Sigmoid colon (tissue), 7 donors: ENCODE data around the gene SBF2. TPM values are rescaled to one million over a fixed set of nuclear protein-coding genes. Genes with fewer than 3 reads are reported as not detected.
A peak's percentile ranks its signal among the peaks of the same experiment; 100 is the strongest.

Source experiments
- DNase-seq: peaks from one replicate; pipeline ENCODE4 v3.0.0-alpha.2; 2019
- H3K27ac ChIP-seq, 4 donors: fragments of 200-600 bp; sonication (generic); one replicate each; pipeline ENCODE4 v1.5.1; 2016 to 2019; ENCODE audit warnings: mild to moderate bottlenecking in 1 of 4
- H3K27me3 ChIP-seq, 3 donors: fragments of 200-600 bp; sonication (generic); one replicate each; pipeline ENCODE4 v1.5.1; 2019; ENCODE audit warnings: mild to moderate bottlenecking in 1 of 3
- H3K36me3 ChIP-seq, 4 donors: fragments of 200-600 bp; sonication (generic); one replicate each; pipeline ENCODE4 v1.5.1; 2016 to 2019
- H3K4me1 ChIP-seq, 4 donors: fragments of 200-600 bp; sonication (generic); one replicate each; pipeline ENCODE4 v1.5.1; 2017 to 2019
- H3K4me3 ChIP-seq, 4 donors: fragments of 200-600 bp; sonication (generic); one replicate each; pipeline ENCODE4 v1.5.1; 2017 to 2019; ENCODE audit warnings: mild to moderate bottlenecking in 2 of 4, moderate library complexity in 1 of 4
- H3K9me3 ChIP-seq, 4 donors: fragments of 200-600 bp in 3 of 4; sonication (generic) in 3 of 4; one replicate each; pipeline versions ENCODE4 v1.5.1 to v1.6.1; 2013 to 2019
- CTCF ChIP-seq, 4 experiments: fragments of 450-650 bp in 3 of 4; fragments of 200-600 bp in 1 of 4; IDR thresholded peaks; one replicate each; pipeline ENCODE4 v1.5.1; 2016 to 2019; ENCODE audit warnings: antibody characterized with exemption in 4 of 4, mild to moderate bottlenecking in 3 of 4, moderate library complexity in 2 of 4
- EP300 ChIP-seq, 4 donors: sonication (generic); formaldehyde crosslinking; IDR thresholded peaks; one replicate each; pipeline ENCODE4 v1.6.1; 2017; ENCODE audit warnings: antibody characterized with exemption in 4 of 4
- POLR2A ChIP-seq, 2 donors: fragments of 450-650 bp; IDR thresholded peaks; one replicate each; pipeline ENCODE4 v1.6.1; 2016; ENCODE audit warnings: antibody characterized with exemption in 2 of 2, mild to moderate bottlenecking in 2 of 2, moderate library complexity in 2 of 2
- POLR2AphosphoS5 ChIP-seq, 4 donors: sonication (generic); formaldehyde crosslinking; IDR thresholded peaks; one replicate each; pipeline ENCODE4 v1.6.1; 2017; ENCODE audit warnings: antibody characterized with exemption in 4 of 4
- WGBS, 2 donors: extraction: QIAGEN DNeasy Blood & Tissue Kit; methylation state at CpG; one replicate each; pipeline ENCODE4 v1.1.7; 2013; 5-methylcytosine and 5-hydroxymethylcytosine counted together
- intact Hi-C: fragments of 100-400 bp; cut with DNase I; formaldehyde crosslinking; loops from one replicate; pipeline ENCODE4 v1.15.1; 2023
- polyA plus RNA-seq, 3 donors: library from polyadenylated mRNA; stranded (reverse); fragments of 200-250 nt; gene quantifications; one replicate each; pipeline ENCODE4 v1.2.3, GENCODE V29; 2013
- total RNA-seq, 4 donors: library from RNA; depleted of rRNA; stranded (reverse); fragments of >200 nt; gene quantifications; one replicate each; pipeline ENCODE4 v1.1.0, GENCODE V29; 2016
- donor health status: healthy with polysubstance abuse.
- donor health status: Bipolar disorder and iron deficiency.
- donor health status: healthy.

SBF2 gene
- total and polyA plus RNA-seq, 7 donors, result 9.5 to 67.5 (median 47.1) TPM

GRCh38 chr11:9956483-9956882 is 337.5 kb downstream of the SBF2 start:
- Histone ChIP-seq H3K9me3 (no peaks in the 10 kb centered on the region), H3K27ac (no peak overlapping the region), H3K27me3 (no peaks in the 10 kb centered on the region), H3K36me3 (peaks cover 0 to 28% (median under 1%) of the 10 kb centered on the region in 4 donors), H3K4me3 (no peak overlapping the region), H3K4me1 (peaks cover 0 to 12% (median 10%) of the 10 kb centered on the region in 4 donors)
- 86 to 90% methylated on average over 2 of the region's 2 CpGs for WGBS, 2 donors
- intact Hi-C loops, result no loop called here
- TF ChIP-seq POLR2AphosphoS5 (IDR thresholded peaks at IDR 0.05) (no peak), POLR2A (IDR thresholded peaks at IDR 0.05) (no peak), CTCF (IDR thresholded peaks at IDR 0.05) (no peak), EP300 (IDR thresholded peaks at IDR 0.05) (no peak)
- no peak for DNase-seq

- DNase-seq, result no peak
- H3K27ac ChIP-seq, result no peak overlapping the region
- TF ChIP-seq POLR2A (IDR thresholded peaks at IDR 0.05) (no peak), CTCF (IDR thresholded peaks at IDR 0.05) (no peak), EP300 (IDR thresholded peaks at IDR 0.05) (no peak), POLR2AphosphoS5 (IDR thresholded peaks at IDR 0.05) (no peak)
- 97 to 99% methylated on average over 1 of the region's 1 CpG for WGBS, 2 donors
- H3K27me3 ChIP-seq, result no peaks in the 10 kb centered on the region
- peaks cover 0 to 15% (median 10%) of the 10 kb centered on the region in 4 donors for H3K4me1 ChIP-seq
- no peak overlapping the region for H3K4me3 ChIP-seq
- no peaks in the 10 kb centered on the region for H3K9me3 ChIP-seq
- H3K36me3 ChIP-seq, result peaks cover 0 to 19% (median 0%) of the 10 kb centered on the region in 4 donors
- intact Hi-C loops, result no loop called here
Observed at GRCh38 chr11:9955391-9955790, 338.6 kb downstream of the SBF2 start.

- no peak for DNase-seq
- H3K27me3 ChIP-seq, result no peaks in the 10 kb centered on the region
- peaks cover 0 to 6% (median 0%) of the 10 kb centered on the region in 4 donors for H3K36me3 ChIP-seq
- H3K4me1 ChIP-seq, result peaks cover 0 to 15% (median 10%) of the 10 kb centered on the region in 4 donors
- intact Hi-C loops, result no loop called here
- WGBS, 2 donors, result 71 to 82% methylated on average over 3 of the region's 3 CpGs
- no peaks in the 10 kb centered on the region for H3K9me3 ChIP-seq
- no peak for TF ChIP-seq POLR2AphosphoS5 (IDR thresholded peaks at IDR 0.05)
- TF ChIP-seq POLR2A (IDR thresholded peaks at IDR 0.05), result no peak
- no peak for TF ChIP-seq EP300 (IDR thresholded peaks at IDR 0.05)
- no peak for TF ChIP-seq CTCF (IDR thresholded peaks at IDR 0.05)
- H3K4me3 ChIP-seq, result no peak overlapping the region
- peak overlapping the region in 1 of 4 donors; percentile 22 for H3K27ac ChIP-seq
Observed at GRCh38 chr11:9953994-9954626, 339.9 kb downstream of the SBF2 start.

- 95 to 96% methylated on average over 3 of the region's 3 CpGs for WGBS, 2 donors
- Histone ChIP-seq H3K27ac (no peak overlapping the region), H3K36me3 (no peaks in the 10 kb centered on the region)
Observed at GRCh38 chr11:9952511-9953196, 341.4 kb downstream of the SBF2 start.

More at GRCh38 chr11:9952511-9953196, 341.4 kb downstream of the SBF2 start:
- no peak for DNase-seq
- Histone ChIP-seq H3K27me3 (no peaks in the 10 kb centered on the region), H3K4me3 (no peak overlapping the region), H3K4me1 (peaks cover 0 to 15% (median 10%) of the 10 kb centered on the region in 4 donors), H3K9me3 (no peaks in the 10 kb centered on the region)
- TF ChIP-seq POLR2A (IDR thresholded peaks at IDR 0.05) (no peak), EP300 (IDR thresholded peaks at IDR 0.05) (no peak), CTCF (IDR thresholded peaks at IDR 0.05) (no peak), POLR2AphosphoS5 (IDR thresholded peaks at IDR 0.05) (no peak)
- intact Hi-C loops, result no loop called here
